HL-60 (cell line): ENCODE measurements around the gene MAML1.
A peak's percentile ranks its signal among the peaks of the same experiment; 100 is the strongest.

Experiments
- DNase-seq, 2 experiments: peaks; one replicate each; pipeline ENCODE4 v3.0.0-alpha.2; 2010 to 2020; ENCODE audit warnings: low read depth in 1 of 2, low spot score in 1 of 2
- H3K27ac ChIP-seq: fragments of 250-450 bp; sonication (Bioruptor Pico); replicated peaks from 2 replicates; pipeline ENCODE4 v1.5.1; 2020; ENCODE audit warnings: mild to moderate bottlenecking, moderate library complexity
- H3K27me3 ChIP-seq: fragments of 250-450 bp; sonication (Bioruptor Pico); 2 replicates; pipeline ENCODE4 v1.5.1; 2021; ENCODE audit warnings: mild to moderate bottlenecking, moderate library complexity; ENCODE audit not compliant: insufficient read depth, poor library complexity, severe bottlenecking
- H3K4me3 ChIP-seq: replicated peaks from 2 replicates; pipeline ENCODE4 v1.5.1; 2011; ENCODE audit warnings: mild to moderate bottlenecking, control low read depth, low read length; ENCODE audit not compliant: insufficient read depth
- GABPA ChIP-seq: IDR thresholded peaks from 2 replicates; pipeline ENCODE4 v1.6.1; 2012; ENCODE audit warnings: low read depth
- POLR2AphosphoS5 ChIP-seq: IDR thresholded peaks from 2 replicates; pipeline ENCODE4 v1.6.1; 2012; ENCODE audit warnings: low read depth
- SPI1 ChIP-seq: IDR thresholded peaks from 2 replicates; pipeline ENCODE4 v1.6.1; 2012; ENCODE audit warnings: low read depth, mild to moderate bottlenecking, borderline replicate concordance
- TF ChIP-seq, protein P1 (sequence below): IDR thresholded peaks from one replicate; pipeline ENCODE4 v1.5.1; 2011; ENCODE audit warnings: low read length, control low read depth, inconsistent platforms; ENCODE audit not compliant: insufficient read depth
- TF ChIP-seq, protein P2 (sequence below): IDR thresholded peaks from 2 replicates; pipeline ENCODE4 v1.6.1; 2012; ENCODE audit warnings: low read depth; ENCODE audit not compliant: insufficient replicate concordance

MAML1 gene

DNA sequence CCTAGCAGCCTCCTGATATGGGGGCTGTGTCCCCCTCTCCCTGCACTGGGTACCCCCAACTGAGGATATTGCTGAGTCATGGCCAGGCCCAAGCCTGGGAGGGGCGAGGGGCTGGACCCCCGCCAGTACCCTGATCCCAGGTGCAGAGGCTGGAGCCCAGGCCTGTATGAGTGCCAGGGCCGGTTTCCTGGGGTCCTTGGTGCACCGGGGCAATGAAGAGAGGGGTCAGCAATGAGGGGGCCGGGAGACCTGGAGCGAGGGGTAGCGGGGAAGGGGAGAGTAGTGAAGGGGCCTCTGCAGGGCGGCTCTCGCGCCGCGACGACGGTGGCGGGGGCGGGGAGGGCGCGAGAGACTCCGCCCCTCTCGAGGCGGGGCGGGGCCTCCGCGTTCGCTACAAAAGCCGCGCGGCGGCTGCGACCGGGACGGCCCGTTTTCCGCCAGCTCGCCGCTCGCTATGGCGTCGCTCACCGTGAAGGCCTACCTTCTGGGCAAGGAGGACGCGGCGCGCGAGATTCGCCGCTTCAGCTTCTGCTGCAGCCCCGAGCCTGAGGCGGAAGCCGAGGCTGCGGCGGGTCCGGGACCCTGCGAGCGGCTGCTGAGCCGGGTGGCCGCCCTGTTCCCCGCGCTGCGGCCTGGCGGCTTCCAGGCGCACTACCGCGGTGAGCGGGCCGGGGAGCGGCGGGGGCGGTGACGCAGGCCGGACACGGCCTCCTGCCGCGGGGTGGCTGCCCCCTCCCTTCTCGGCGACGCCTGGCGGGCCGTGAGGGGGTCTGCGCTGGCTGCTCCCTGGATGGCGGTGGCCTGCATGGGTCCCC is 88.1 kb downstream of the MAML1 start, which contains the start of gene SQSTM1:
Gene SQSTM1 (plus strand): TSS at position 423 of the 815 bp plus-strand sequence. CDS start 32 bp downstream, at position 455.
- peak; percentile 66 to 84 for DNase-seq
- TF ChIP-seq, protein P1, sequence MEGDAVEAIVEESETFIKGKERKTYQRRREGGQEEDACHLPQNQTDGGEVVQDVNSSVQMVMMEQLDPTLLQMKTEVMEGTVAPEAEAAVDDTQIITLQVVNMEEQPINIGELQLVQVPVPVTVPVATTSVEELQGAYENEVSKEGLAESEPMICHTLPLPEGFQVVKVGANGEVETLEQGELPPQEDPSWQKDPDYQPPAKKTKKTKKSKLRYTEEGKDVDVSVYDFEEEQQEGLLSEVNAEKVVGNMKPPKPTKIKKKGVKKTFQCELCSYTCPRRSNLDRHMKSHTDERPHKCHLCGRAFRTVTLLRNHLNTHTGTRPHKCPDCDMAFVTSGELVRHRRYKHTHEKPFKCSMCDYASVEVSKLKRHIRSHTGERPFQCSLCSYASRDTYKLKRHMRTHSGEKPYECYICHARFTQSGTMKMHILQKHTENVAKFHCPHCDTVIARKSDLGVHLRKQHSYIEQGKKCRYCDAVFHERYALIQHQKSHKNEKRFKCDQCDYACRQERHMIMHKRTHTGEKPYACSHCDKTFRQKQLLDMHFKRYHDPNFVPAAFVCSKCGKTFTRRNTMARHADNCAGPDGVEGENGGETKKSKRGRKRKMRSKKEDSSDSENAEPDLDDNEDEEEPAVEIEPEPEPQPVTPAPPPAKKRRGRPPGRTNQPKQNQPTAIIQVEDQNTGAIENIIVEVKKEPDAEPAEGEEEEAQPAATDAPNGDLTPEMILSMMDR, result no peak
- peak; percentile 94 for TF ChIP-seq POLR2AphosphoS5
- no peaks in the 10 kb centered on the region for H3K27me3 ChIP-seq
- peak within 1 kb of the TSS; percentile 89 for H3K27ac ChIP-seq
- peak within 1 kb of the TSS; percentile 88 for H3K4me3 ChIP-seq

DNA sequence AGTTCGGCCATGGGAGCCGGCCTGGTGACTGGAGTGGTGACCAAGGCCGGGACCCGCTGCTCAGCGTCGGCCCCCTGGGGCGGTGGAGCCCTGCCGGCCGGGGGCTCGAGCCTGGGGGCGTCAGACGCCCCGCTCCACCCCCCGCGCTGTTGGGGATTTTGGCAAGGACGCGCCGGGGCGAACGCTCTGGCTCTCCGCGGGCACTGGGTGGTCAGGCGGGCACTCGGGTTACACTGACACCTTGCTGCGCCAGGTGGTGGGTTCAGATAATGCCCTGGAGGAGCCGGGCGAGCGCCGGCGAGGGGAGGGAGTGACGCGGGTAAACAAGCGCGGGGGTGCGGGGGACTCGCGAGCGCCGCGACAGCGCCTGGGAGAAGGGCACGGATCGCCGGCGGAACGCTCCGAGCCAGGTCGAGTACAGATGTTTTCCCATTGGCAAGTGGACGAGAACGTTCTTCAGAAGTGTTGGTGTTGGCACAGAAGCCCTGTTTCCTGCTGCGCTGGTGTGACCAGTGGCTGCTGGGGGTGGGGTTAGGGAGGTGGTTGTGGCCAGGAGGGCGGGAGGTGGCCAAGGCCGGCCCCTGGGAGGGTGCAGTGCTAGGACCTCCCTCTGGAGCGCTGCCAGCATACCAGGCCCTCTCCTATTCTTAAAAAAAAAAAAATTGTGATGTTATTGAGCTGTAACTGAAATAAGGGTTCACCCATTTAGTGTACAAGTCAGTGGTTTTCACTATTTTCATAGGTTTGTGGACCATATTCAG is 88.9 kb downstream of the MAML1 start:
- TF ChIP-seq, protein P2, sequence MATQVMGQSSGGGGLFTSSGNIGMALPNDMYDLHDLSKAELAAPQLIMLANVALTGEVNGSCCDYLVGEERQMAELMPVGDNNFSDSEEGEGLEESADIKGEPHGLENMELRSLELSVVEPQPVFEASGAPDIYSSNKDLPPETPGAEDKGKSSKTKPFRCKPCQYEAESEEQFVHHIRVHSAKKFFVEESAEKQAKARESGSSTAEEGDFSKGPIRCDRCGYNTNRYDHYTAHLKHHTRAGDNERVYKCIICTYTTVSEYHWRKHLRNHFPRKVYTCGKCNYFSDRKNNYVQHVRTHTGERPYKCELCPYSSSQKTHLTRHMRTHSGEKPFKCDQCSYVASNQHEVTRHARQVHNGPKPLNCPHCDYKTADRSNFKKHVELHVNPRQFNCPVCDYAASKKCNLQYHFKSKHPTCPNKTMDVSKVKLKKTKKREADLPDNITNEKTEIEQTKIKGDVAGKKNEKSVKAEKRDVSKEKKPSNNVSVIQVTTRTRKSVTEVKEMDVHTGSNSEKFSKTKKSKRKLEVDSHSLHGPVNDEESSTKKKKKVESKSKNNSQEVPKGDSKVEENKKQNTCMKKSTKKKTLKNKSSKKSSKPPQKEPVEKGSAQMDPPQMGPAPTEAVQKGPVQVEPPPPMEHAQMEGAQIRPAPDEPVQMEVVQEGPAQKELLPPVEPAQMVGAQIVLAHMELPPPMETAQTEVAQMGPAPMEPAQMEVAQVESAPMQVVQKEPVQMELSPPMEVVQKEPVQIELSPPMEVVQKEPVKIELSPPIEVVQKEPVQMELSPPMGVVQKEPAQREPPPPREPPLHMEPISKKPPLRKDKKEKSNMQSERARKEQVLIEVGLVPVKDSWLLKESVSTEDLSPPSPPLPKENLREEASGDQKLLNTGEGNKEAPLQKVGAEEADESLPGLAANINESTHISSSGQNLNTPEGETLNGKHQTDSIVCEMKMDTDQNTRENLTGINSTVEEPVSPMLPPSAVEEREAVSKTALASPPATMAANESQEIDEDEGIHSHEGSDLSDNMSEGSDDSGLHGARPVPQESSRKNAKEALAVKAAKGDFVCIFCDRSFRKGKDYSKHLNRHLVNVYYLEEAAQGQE, result no peak
- TF ChIP-seq GABPA (no peak), POLR2AphosphoS5 (0 out of 2 replicates have a peak, but pooled peaks have one; percentile 27), SPI1 (no peak)
- TF ChIP-seq, protein P1, result no peak
- DNase-seq, result peak in 1 of 2 experiments; percentile 92
- Histone ChIP-seq H3K27me3 (no peaks in the 10 kb centered on the region), H3K27ac (peak overlapping the region; percentile 89), H3K4me3 (peak overlapping the region; percentile 88)

DNA sequence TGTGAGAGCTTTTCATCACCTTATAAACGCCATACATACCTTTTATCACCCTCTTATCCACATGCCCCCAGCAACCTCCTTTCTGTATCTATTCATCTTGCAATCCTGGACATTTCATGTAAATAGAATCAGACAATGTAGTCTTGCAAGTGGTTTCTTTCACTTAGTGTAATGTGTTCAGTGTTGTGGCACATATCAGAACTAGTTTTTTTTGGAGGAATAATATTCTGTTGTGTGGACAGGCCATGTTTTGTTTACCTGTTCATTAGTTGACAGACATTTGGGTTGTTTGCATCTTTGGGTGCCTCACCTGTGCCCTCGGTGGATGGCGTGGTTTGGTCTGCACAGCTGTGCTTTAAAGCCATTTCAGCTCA is 89.4 kb downstream of the MAML1 start:
- peak overlapping the region; percentile 88 for H3K4me3 ChIP-seq
- H3K27ac ChIP-seq, result peak overlapping the region; percentile 15
- no peak for DNase-seq
- no peaks in the 10 kb centered on the region for H3K27me3 ChIP-seq
- TF ChIP-seq, protein P2, result no peak
- TF ChIP-seq, protein P1, result no peak
- TF ChIP-seq SPI1 (no peak), GABPA (no peak)
